ENCODE data around the gene OXER1.

GRCh38 chr2:42754021-42754775, 9.7 kb downstream of the OXER1 start:
- TF ChIP-seq CTCF (conservative IDR thresholded peaks at IDR 0.05 in 1 of 2, IDR thresholded peaks at IDR 0.05 in 1 of 2; ENCODE audit: extremely low read depth in 1 of 2, insufficient read depth in 1 of 2, low read depth in 1 of 2, low read length in 2 of 2) = no peak
- no peak for TF ChIP-seq EZH2 (IDR thresholded peaks at IDR 0.05; ENCODE audit: borderline replicate concordance, low read length)

Data from mammary epithelial cell (primary cell).